HepG2 (cell line): ENCODE results near the gene NPBWR2. TPM values are rescaled to one million over a fixed set of nuclear protein-coding genes. Genes with fewer than 3 reads are reported as not detected.

Experiments used
- ARHGAP35 ChIP-seq: sonication (generic); formaldehyde crosslinking; IDR thresholded peaks from 2 replicates; pipeline ENCODE4 v1.9.0; 2022; ENCODE audit warnings: mild to moderate bottlenecking, inconsistent platforms, moderate library complexity, missing genetic modification reagents, borderline replicate concordance
- ESRRA ChIP-seq: sonication (generic); formaldehyde crosslinking; IDR thresholded peaks from 2 replicates; pipeline ENCODE4 v1.5.1; 2020; ENCODE audit warnings: mild to moderate bottlenecking, low read depth, missing genetic modification reagents
- KIAA2018 ChIP-seq: sonication (generic); formaldehyde crosslinking; IDR thresholded peaks from 2 replicates; pipeline ENCODE4 v1.5.0; 2020; ENCODE audit warnings: mild to moderate bottlenecking, missing genetic modification reagents, borderline replicate concordance
- MAFK ChIP-seq, 2 experiments: IDR thresholded peaks in 1 of 2; conservative IDR thresholded peaks in 1 of 2; 2 replicates each; pipeline ENCODE4 v1.6.1; 2011; ENCODE audit warnings: improper control_type of control experiment in 2 of 2, low read length in 2 of 2
- MIXL1 ChIP-seq: IDR thresholded peaks from 2 replicates; pipeline ENCODE4 v1.6.1; 2016
- STAT6 ChIP-seq: sonication (generic); formaldehyde crosslinking; IDR thresholded peaks from 2 replicates; pipeline ENCODE4 v1.4.0; 2020; ENCODE audit warnings: missing genetic modification reagents, mild to moderate bottlenecking, borderline replicate concordance
- TP53 ChIP-seq: sonication (generic); formaldehyde crosslinking; conservative IDR thresholded peaks from 2 replicates; pipeline ENCODE4 v1.4.0; 2020; ENCODE audit warnings: missing genetic modification reagents
- ZNF276 ChIP-seq: sonication (generic); formaldehyde crosslinking; IDR thresholded peaks from 2 replicates; pipeline ENCODE4 v1.4.0; 2020; ENCODE audit warnings: mild to moderate bottlenecking, low read depth, missing genetic modification reagents
- ZNF687 ChIP-seq: sonication (generic); formaldehyde crosslinking; IDR thresholded peaks from 2 replicates; pipeline ENCODE4 v1.5.1; 2020; ENCODE audit warnings: mild to moderate bottlenecking, missing genetic modification reagents, moderate library complexity
- ZNF768 ChIP-seq: sonication (generic); formaldehyde crosslinking; IDR thresholded peaks from 2 replicates; pipeline ENCODE4 v1.4.0; 2020; ENCODE audit warnings: missing genetic modification reagents
- polyA plus RNA-seq, 8 experiments: library from polyadenylated mRNA; depleted of rRNA in 3 of 8; stranded (reverse) in 7 of 8; unstranded in 1 of 8; fragments of >200 nt; fragmentation: Illumina TruSeq in 4 of 8; extraction: Trizol in 4 of 8; gene quantifications; 2 replicates each; pipeline versions ENCODE4 v1.2.1 to v1.2.3, GENCODE V29; 2011 to 2016; ENCODE audit warnings: low read depth in 4 of 8, missing spikeins in 1 of 8, mixed read lengths in 1 of 8; ENCODE audit not compliant: insufficient read depth in 1 of 8
- total RNA-seq, 5 experiments: library from RNA; depleted of rRNA; stranded (reverse); fragments of >200 nt; fragmentation: Illumina TruSeq; extraction: Trizol; gene quantifications; 2 replicates each; pipeline ENCODE4 v1.2.3, GENCODE V29; 2016; ENCODE audit warnings: low read depth in 1 of 5

The NPBWR2 gene
- total and polyA plus RNA-seq, 2 of the 13 experiments (the other 11 are each of a cell fraction or from before 2014, with no cell fraction given): not detected

- peak; percentile 92; the same call in 1 of the 2 replicates for TF ChIP-seq STAT6 (CRISPR knock-in tag)
- peak; percentile 81; the same call in 1 of the 2 replicates for TF ChIP-seq ARHGAP35
- peak; percentile 96 for TF ChIP-seq ZNF687 (CRISPR knock-in tag)
- TF ChIP-seq ESRRA: no peak
- TF ChIP-seq MAFK (conservative IDR thresholded peaks at IDR 0.05 in 1 of 2, IDR thresholded peaks at IDR 0.05 in 1 of 2; ENCODE audit: low read length in 2 of 2): no peak
- no peak for TF ChIP-seq KIAA2018 (CRISPR knock-in tag)
- no peak for TF ChIP-seq ZNF276 (CRISPR knock-in tag)
- peak; percentile 82 for TF ChIP-seq MIXL1 (CRISPR knock-in tag)
- TF ChIP-seq ZNF768 (CRISPR knock-in tag): peak; percentile 78
- TF ChIP-seq TP53 (CRISPR knock-in tag): peak; percentile 58; the same call in 1 of the 2 replicates
Observed at GRCh38 chr20:64062596-64063388, 44.6 kb downstream of the NPBWR2 start, which contains the start of gene TCEA2 (continued).
